Measurements from ENCODE around the gene MANEAL. TPM values are rescaled to one million over a fixed set of nuclear protein-coding genes. Genes with fewer than 3 reads are reported as not detected.

Gene MANEAL
- total RNA-seq, 1 donor from 2014 or later: 28.9 TPM

DNA sequence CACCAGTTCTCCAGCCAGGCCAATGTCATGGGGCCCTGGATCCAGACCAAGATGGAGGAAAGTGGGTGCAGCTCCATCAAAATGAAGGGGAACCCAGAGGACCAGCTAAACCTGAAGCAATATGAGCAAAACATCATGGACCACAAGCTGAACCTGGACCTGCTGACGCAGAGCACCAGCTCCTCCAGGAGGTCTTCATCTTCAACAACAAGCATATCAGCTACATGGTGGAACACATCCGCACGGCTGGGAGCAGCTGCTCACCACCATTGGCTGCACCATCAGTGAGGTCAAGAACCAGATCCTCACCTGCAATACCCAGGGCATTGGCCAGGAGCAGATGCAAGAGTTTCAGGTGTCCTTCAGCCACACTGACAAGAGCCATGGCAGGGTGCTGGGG is 15.0 kb upstream of the MANEAL start:
- DNase-seq (ENCODE audit: low spot score in 2 of 2) (no peak), FAIRE-seq (no peak)

DNA sequence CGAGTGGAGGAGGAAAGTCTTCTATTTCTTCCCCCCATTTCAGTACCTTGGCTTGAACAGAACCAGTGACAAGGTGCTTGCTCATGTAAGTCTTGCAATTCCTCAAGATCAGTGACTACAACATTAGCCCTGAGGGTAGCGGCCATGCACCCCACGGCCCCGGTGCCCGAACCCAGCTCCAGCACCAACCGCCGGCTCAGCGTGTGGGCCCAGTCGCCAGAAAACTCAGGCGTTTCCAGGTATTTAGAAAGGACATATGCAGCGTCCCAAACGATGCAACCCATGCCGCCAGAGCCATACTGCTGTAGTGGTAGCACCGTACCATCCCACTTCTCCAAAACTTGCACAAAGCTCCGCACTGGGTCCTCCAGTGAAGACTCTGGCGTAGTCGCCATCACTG is 11.2 kb upstream of the MANEAL start:
- DNase-seq (ENCODE audit: low spot score in 2 of 2) (no peak), FAIRE-seq (no peak)

DNA sequence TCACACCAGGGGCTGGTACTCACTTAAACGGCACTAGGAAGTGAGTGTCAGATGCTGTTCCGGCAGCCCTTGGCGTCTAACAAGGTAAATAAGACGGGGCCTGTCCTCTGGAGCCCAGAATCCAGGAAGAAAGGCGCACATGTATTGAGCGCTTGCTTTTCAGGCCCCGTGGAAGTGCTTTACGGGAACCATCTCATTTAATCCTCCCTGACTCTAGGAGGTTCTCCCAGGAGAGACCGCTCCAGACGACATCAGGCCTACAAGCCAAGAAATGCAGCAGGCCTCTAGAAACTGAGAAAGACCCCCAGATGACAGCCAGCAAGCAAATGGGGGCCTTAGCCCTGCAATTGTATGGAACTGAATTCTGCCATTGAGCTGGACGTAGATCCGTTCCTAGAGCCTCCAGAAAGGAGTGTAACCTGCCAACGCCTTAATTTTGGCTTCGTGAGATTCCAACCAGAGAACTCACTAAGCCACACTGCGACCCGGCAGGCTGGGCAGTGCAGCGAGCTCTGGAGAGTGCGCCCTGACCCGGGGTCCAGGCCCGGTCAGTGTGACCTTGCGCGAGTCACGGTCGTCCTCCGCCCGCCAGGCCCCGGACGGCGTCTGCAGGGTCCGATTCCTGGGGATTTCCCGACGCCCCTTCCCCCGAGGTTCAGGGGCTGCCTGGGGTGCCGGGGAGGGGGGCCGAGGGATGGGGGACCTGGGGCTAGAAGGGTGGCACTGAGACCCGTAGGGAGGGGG is 532 bp upstream of the MANEAL start:
- FAIRE-seq: no peak
- DNase-seq (ENCODE audit: low spot score in 2 of 2): no peak

DNA sequence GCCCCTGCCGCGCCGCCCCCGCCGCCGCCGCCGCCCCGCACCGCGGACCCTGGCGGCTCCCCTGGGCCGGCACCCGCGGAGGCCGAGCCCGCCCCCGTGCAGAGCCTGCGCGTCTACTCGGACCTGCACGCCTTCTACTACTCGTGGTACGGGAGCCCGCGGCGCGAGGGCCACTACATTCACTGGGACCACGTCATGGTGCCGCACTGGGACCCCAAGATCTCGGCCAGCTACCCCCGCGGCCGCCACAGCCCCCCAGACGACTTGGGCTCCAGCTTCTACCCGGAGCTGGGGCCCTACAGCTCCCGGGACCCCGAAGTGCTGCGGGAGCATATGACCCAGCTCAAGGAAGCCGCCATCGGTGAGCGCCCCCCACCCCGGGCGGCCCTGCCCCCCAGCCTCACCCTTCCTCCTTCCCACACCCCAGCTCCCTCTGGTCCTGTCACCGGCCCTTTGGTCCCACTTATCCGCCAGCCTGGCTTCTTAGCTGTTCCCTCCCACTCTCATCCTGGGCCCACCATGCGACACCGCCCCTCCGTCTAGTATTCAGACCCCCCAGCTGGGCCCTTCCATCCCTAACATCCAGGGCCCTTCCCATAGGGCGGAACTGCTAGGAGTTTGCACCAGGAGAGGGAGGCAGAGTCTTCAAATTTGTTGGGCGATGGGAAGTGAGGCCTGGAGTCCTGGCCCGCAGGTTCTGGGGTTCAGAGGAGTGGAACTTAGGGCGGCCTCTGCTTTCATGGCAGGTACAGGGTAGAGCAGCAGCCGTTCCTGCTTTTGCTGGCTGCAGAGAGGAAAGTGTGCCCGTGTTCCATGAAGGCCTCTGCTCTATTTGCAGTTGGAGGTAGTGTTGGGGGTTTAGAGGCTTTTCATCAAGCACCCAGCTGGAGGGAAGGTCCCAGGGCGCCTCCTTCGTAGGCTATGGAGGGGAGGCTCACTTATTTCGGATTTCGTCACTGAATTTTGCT is 1.0 kb downstream of the MANEAL start:
- peak; percentile 48 to 49 for DNase-seq (ENCODE audit: low spot score in 2 of 2)

DNA sequence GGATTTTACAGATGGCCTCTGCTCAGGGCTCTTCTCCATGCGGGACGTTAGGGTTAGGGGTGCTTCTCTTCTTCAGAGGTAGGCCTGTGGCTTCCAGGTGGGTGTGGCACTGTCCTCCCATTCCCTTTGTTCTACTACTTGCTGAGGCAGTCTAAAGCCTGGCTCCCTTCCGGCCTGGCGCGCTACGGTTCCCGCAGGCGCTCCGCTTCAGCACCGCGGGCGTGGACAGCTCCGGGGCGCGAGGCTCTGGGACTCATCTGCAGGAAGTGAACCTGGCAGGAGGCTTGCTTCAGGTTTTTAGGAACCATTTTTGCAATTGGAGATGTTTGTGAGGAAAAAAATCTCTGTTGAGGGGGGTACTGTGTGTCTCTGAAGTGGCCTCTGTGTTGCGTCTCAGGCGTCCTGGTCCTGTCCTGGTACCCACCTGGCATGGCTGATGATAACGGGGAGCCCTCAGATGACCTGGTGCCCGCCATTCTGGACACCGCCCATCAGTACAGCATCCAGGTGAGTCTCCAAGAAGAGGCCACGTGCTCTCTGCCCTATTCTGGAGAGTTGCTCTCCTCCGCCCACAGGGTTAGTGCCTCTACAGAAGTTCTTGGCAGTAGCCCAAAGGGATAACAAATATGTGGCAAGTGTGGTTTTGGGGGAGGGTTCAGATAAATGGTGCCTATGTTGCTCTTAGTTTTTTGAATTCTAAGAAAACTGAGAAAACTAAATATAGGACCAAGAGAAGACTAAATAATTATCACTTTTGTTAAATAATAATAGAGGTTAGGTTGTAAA is 1.9 kb downstream of the MANEAL start:
- peak; percentile 66 to 69 for DNase-seq (ENCODE audit: low spot score in 2 of 2)
- no peak for FAIRE-seq

More for the DNA sequence above, 1.0 kb downstream of the MANEAL start:
- FAIRE-seq: no peak

DNA sequence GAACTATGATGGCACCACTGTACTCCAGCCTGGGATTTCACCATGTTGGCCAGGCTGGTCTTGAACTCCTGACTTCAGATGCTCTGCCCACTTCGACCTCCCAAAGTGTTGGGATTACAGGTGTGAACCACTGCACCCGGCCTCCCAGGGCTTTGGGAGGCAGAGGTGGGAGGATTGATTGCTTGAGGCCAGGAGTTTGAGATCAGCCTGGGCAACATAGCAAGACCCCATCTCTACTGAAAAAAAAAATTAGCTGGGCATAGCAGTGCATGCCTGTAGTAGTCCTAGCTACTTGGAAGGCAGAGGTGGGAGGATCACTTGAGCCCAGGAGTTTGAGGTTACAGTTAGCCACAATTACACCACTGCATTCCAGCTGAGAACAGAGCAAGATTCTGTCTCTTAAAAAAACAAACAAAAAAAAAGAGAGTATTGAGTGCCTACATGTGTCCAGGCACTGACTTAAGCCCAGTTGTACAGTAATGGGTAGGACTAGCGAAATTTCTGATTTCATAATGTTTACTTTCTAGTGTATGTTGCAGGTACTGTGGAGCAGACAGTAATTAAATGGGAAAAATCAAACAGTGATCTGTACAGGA is 4.2 kb downstream of the MANEAL start:
- DNase-seq (ENCODE audit: low spot score in 2 of 2): no peak
- FAIRE-seq: no peak

DNA sequence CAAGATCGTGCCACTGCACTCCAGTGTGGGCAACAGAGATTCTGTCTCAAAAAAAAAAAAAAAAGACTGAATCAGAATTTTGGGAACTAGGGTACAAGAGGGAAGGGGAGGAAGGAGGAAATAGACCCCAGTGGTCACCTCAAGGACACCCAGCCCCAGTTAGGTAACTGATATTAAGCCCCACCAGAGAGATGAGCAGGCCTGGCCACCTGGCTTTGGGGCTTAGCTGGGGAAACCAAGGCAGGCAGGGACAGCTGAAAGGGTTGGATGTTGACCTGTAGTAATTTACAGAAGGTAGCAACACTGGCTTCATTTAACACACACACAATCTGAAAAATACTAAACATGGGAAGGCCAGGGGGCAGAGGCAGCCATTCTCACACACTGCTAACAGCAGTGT is 8.8 kb downstream of the MANEAL start:
- no peak for FAIRE-seq

DNA sequence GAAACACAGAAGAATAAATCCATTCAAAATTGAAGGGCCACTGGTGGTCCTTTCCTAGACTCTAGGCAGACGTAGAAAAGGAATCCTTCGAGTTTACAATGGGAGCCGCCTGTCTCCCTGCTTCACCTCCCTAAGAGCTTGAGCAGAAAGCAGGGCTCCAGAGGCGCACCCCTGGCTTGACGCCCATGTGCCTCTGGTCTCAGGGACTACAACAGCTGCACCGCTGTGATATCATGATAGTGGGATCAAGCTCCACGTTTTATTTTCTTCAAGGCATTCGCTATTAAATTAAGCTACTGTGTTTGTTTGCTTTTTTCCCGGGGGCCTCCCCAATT is 13.5 kb downstream of the MANEAL start:
- FAIRE-seq (no peak), DNase-seq (ENCODE audit: low spot score in 2 of 2) (no peak)

More for the DNA sequence above, 8.8 kb downstream of the MANEAL start:
- no peak for DNase-seq (ENCODE audit: low spot score in 2 of 2)

DNA sequence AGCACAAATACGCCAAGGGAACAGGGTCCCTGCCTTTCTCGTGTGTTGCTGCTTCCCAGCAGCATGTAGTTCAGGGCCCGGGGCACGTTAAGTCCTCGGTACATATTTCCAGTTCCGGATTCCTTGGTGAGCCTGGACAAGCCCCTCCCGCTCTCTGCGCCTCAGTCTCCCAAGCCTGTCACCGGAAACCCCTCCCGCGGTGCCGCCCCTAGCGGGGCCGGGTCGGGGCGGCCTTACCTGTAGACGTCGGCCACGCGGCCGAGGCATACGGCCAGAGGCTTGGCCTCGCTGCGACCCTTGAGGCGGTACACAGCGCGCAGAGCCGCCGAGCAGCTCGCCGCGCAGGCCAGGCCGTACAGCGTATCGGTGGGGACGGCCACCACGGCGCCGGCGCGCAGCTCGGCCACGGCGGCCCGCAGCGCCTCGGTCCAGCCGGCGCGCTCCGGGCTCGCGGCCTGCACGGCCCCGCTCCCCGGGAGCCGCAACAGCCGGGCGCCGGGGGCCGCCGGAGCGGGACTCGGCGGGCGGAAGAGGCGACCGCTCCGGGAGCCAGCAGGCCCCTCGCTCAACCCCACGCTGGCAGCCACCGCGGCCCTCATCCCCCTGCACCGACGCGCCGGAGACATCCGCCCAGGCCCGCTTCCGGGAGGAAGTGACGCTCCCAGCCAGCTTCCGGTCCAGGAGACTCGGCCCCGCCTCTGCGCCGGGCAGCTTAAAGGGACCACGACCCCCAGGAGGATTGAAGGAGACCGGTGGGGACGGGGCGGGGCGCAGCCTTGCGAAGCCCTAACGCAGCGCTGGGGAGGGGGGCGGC is 14.1 kb downstream of the MANEAL start, which contains the start of the genes C1orf122 and YRDC:
TSS of gene C1orf122 (plus strand) at position 236 of the 814 bp plus-strand sequence. CDS start 615 bp downstream, outside the sequence.
TSS of gene YRDC (minus strand) at position 654 of the 814 bp plus-strand sequence. CDS start at position 626, 28 bp downstream.
- no peak for FAIRE-seq

DNA sequence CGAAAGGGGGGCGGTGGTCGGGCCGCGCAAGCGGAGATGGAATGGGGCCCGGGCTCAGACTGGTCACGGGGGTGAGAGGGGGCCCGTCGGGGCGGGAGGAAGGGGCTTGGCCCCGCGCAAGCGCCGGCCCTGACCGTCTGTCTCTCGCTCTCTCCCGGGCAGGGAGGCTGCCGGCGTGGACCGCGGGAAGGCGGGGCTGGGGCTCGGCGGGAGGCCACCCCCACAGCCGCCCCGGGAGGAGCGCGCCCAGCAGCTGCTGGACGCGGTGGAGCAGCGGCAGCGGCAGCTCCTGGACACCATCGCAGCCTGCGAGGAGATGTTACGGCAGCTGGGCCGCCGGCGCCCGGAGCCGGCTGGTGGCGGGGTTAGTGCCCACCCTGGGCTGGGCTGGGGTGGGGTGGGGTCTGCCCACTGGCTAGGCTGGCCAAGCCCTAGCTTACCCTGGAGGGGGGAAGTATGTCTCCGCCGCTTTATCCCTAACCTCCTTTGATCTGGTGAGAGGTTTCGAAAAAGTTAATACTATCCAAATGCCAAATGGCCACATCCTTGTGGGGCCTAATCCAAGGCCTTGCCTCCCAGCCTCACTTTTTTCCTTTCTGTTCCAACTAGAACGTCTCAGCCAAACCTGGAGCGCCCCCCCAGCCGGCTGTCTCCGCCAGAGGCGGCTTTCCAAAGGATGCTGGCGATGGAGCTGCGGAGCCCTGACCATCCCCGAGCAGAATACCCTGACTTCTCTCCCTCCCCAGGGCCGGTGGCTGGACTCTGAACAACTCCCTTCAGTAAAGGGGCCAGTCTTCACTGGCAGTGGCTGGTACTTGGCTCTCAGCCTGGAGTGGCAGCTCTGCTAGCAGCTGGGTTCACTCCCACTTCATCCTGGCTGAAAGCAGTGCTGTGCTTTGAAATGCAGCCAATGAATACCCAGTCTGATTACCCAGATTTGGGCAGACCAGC is 15.0 kb downstream of the MANEAL start:
- peak; percentile 78 to 84 for DNase-seq (ENCODE audit: low spot score in 2 of 2)

More for the DNA sequence above, 14.1 kb downstream of the MANEAL start, which contains the start of the genes C1orf122 and YRDC:
- DNase-seq (ENCODE audit: low spot score in 2 of 2): peak; percentile 99 to 100

DNA sequence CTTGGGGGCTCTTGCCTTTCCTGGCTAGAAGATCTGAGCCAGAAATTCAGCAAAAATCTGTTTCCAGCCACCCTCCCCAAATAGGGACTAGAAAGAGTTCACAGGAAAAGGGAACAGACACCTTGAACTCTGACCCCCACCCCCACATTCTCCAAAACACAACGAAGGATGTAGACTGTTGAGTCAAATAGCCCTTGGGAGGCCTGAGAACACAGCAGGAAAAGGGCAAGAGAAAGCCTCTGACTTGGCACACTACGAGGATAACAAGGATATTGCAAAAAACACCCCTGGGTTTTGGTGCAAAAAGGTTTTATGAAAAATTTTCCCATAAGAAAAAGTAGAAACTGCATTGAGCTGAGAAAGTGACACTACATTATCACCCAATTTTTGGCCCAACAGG is 16.3 kb downstream of the MANEAL start:
- DNase-seq (ENCODE audit: low spot score in 2 of 2): no peak
- no peak for FAIRE-seq

More for the DNA sequence above, 15.0 kb downstream of the MANEAL start:
- FAIRE-seq: no peak

DNA sequence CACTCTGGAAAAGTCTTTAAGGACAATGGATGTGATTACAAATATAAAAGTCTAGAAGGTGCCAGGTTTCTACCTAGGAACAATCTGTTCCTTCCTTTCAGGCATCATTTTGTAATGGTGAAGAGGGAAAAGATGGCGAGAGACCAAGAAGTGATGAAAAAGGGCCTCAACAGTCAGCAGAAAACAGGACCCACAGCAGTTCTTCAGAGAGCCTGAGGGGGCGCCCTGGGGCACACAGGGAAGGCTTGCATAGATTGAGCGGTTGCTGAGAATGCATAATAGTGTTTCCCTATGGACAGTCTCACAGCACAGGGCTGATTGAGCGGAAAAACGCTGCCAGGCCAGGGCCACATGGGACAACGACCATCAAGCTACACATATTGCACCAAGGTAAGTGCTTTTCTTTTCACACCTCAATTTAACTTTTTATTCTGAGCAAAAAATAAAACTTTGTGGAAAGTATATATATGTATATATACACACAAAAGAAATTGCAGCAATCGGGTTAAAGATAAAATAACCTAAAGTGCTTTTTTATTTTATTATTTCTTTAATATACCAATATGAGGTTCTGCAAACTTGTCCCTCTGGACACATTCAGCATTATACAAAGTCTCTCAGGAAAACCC is 17.5 kb downstream of the MANEAL start:
- FAIRE-seq: no peak
- DNase-seq (ENCODE audit: low spot score in 2 of 2): peak in 1 of 2 donors; percentile 31

DNA sequence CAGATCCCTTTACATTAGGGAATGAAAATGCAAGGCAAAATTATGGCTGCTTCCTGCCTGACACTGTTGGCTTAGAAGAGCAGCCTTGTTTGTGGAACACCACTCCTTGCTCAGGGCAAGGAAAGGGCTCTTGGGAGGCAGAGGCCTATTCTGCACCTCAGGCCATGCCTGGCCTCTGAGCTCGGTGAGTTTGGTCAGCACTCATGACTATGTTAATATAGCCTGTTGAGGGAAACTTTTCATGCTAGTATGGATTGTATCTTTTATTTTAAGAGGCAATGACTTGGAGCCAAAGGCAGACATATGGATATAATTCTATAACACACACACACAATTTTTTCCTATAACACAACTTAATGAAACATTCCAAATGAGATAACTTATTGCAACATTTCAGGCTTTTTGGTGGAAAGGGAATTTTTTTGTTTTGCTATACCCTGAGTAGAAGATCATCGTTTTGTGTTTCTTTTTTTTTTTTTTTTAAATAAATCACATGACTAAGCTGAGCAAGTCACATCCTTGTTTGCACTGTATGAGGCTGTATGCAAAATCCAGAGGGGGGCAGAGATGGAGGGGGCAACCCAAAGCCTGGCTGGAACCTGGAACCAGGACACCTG is 20.0 kb downstream of the MANEAL start:
- DNase-seq (ENCODE audit: low spot score in 2 of 2) (no peak), FAIRE-seq (no peak)

DNA sequence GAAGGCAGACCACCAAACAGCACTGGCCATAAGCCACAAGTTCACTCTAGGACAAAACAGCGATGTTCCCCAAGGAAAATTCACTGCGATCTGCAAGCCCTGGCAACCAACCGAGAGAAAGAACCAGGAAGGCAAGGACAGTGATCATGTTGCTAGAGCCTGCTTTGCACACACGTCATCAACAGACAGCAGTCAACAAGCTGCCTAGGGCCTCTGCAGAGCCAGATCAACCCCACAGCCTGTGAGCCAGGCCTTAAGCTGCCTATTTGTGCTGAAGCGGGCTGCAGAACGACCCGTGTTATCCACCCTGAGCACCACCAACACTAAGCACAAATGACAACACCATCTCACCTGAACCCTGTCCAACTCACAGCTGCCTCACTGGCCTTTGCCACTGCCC is 20.6 kb downstream of the MANEAL start:
- no peak for FAIRE-seq

DNA sequence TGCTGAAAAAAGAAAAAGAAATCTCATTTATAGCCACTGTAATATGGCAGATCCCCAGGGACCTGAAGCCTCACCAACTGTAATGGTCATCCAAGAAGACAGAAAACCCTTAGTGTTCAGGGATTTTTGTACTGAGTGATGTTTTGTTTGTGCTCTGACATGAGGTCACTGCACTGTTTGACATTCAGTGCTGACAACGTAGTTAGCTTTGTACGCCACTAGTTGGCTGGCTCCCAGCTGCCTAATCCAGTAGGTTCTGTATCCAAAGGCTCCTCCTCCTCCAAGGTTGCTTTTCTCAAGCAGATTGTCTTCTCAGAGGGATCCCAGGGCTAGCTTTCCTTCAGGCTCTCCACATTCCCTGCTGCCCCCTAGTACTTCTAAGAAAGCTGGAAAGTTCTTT is 23.8 kb downstream of the MANEAL start:
- no peak for FAIRE-seq
- peak in 1 of 2 donors; percentile 37 for DNase-seq (ENCODE audit: low spot score in 2 of 2)

More for the DNA sequence above, 20.6 kb downstream of the MANEAL start:
- no peak for DNase-seq (ENCODE audit: low spot score in 2 of 2)

DNA sequence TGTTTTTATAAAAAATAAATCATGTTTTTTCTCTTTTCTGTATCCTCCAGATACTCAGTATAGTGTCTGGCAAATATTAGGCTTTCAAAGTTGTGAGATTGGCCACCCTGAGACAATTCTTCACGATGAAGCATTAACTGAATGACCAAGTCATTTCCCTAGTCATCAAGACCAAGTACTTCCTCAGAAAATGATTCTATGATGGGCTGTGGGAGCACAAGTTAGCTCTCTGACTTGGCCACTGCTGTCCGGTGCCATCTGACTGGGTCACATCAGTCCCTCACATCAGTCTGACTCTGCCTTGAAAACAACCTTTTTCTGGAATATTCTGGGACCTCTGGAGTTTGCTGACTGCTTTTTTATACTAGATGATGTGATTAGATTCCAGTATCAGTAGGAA is 27.8 kb downstream of the MANEAL start:
- DNase-seq (ENCODE audit: low spot score in 2 of 2): no peak
- no peak for FAIRE-seq

Measured in frontal cortex (tissue), 4 donors.